Immature natural killer cell (primary cell): ENCODE data around the gene ITGAL. TPM values are rescaled to one million over a fixed set of nuclear protein-coding genes. Genes with fewer than 3 reads are reported as not detected.

Experiments used
- DNase-seq, 3 donors: peaks; one replicate each; pipeline ENCODE4 v3.0.0; 2022; ENCODE audit warnings: mixed read lengths in 1 of 3
- H3K27ac Mint-ChIP-seq, 6 donors: one replicate each; pipeline ENCODE4 v1.8.0; 2020; ENCODE audit warnings: mixed read lengths in 6 of 6, mild to moderate bottlenecking in 5 of 6, inconsistent platforms in 4 of 6, moderate library complexity in 3 of 6
- H3K27me3 Mint-ChIP-seq, 3 donors: one replicate each; pipeline ENCODE4 v1.8.0; 2020 to 2021; ENCODE audit warnings: low read depth in 3 of 3, mild to moderate bottlenecking in 3 of 3, mixed read lengths in 3 of 3, moderate library complexity in 3 of 3, inconsistent platforms in 1 of 3
- H3K36me3 Mint-ChIP-seq, 3 donors: one replicate each; pipeline ENCODE4 v1.8.0; 2020; ENCODE audit warnings: mixed read lengths in 3 of 3, inconsistent platforms in 2 of 3, mild to moderate bottlenecking in 2 of 3
- H3K4me1 Mint-ChIP-seq, 2 donors: one replicate each; pipeline ENCODE4 v1.8.0; 2020; ENCODE audit warnings: inconsistent platforms in 2 of 2, mild to moderate bottlenecking in 2 of 2, mixed read lengths in 2 of 2, moderate library complexity in 1 of 2
- H3K4me3 Mint-ChIP-seq, 5 donors: one replicate each; pipeline ENCODE4 v1.8.0; 2020; ENCODE audit warnings: mild to moderate bottlenecking in 5 of 5, mixed read lengths in 5 of 5, inconsistent platforms in 3 of 5, moderate library complexity in 3 of 5
- H3K9me3 Mint-ChIP-seq, 6 donors: one replicate each; pipeline ENCODE4 v1.8.0; 2020; ENCODE audit warnings: mild to moderate bottlenecking in 6 of 6, mixed read lengths in 6 of 6, inconsistent platforms in 4 of 6, moderate library complexity in 3 of 6
- polyA plus RNA-seq, 3 donors: library from polyadenylated mRNA; unstranded; fragments of 300-500 nt; fragmentation: Illumina TruSeq; gene quantifications; one replicate each; pipeline ENCODE4 v1.2.3, GENCODE V29; 2021

Gene ITGAL
- polyA plus RNA-seq, 3 donors from 2014 or later = 218 to 488 (median 238) TPM

DNA sequence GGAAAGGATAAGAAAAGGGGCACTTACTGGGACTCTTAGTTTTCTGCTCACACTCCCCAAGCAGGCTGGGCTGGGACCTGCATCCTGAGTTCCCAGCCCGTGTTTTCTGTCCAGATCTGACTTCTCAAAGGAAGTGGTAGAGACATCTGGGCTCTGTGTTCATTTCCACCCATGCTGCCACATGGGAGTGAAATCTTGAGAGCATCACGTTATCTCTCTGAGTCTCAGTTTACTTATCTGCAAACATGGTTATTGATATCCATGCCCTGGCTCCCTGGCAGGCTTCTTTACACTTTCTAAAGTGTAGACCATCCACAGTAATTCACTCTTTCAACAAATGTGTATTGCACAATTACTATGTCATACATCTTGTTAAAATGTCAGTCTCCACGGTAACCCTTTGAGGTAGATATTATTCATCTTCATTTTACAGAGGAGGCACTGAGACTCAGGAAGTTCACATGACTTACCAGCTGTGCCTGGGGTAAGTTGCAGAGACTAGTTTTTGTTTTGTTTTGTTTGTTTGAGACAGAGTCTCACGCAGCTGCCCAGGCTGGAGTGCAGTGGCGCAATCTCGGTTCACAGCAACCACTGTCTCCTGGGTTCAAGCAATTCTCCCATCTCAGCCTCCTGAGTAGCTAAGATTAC, 95.6 kb downstream of the ITGAL start:
- Mint-ChIP-seq H3K4me3 (peak overlapping the region; percentile 51 to 73 (median 73)), H3K36me3 (no peaks in the 10 kb centered on the region), H3K9me3 (no peaks in the 10 kb centered on the region), H3K27ac (peak overlapping the region; percentile 85 to 95 (median 92)), H3K4me1 (peaks cover 25 to 31% of the 10 kb centered on the region in 2 donors), H3K27me3 (peaks cover 0 to 21% (median 2%) of the 10 kb centered on the region in 3 donors)
- DNase-seq = peak; percentile 44 to 61 (median 51)

- peak overlapping the region in 1 of 5 donors; percentile 13 for H3K4me3 Mint-ChIP-seq
- no peaks in the 10 kb centered on the region for H3K36me3 Mint-ChIP-seq
- H3K27me3 Mint-ChIP-seq = peaks cover 0 to 18% (median 2%) of the 10 kb centered on the region in 3 donors
- no peaks in the 10 kb centered on the region for H3K9me3 Mint-ChIP-seq
- H3K27ac Mint-ChIP-seq = peak overlapping the region in 4 of 6 donors; percentile 64 to 79 (median 68)
- H3K4me1 Mint-ChIP-seq = peaks cover 29 to 35% of the 10 kb centered on the region in 2 donors
- no peak for DNase-seq
Observed at GRCh38 chr16:30569281-30569680, 96.7 kb downstream of the ITGAL start.

GRCh38 chr16:30569746-30570635, 97.4 kb downstream of the ITGAL start:
- peaks cover 0 to 20% (median 2%) of the 10 kb centered on the region in 3 donors for H3K27me3 Mint-ChIP-seq
- no peaks in the 10 kb centered on the region for H3K9me3 Mint-ChIP-seq
- DNase-seq = no peak
- H3K36me3 Mint-ChIP-seq = no peaks in the 10 kb centered on the region
- peak overlapping the region in 4 of 6 donors; percentile 43 to 98 (median 78) for H3K27ac Mint-ChIP-seq
- H3K4me3 Mint-ChIP-seq = peak overlapping the region in 3 of 5 donors; percentile 17 to 92 (median 78)
- H3K4me1 Mint-ChIP-seq = peaks cover 29 to 35% of the 10 kb centered on the region in 2 donors

DNA sequence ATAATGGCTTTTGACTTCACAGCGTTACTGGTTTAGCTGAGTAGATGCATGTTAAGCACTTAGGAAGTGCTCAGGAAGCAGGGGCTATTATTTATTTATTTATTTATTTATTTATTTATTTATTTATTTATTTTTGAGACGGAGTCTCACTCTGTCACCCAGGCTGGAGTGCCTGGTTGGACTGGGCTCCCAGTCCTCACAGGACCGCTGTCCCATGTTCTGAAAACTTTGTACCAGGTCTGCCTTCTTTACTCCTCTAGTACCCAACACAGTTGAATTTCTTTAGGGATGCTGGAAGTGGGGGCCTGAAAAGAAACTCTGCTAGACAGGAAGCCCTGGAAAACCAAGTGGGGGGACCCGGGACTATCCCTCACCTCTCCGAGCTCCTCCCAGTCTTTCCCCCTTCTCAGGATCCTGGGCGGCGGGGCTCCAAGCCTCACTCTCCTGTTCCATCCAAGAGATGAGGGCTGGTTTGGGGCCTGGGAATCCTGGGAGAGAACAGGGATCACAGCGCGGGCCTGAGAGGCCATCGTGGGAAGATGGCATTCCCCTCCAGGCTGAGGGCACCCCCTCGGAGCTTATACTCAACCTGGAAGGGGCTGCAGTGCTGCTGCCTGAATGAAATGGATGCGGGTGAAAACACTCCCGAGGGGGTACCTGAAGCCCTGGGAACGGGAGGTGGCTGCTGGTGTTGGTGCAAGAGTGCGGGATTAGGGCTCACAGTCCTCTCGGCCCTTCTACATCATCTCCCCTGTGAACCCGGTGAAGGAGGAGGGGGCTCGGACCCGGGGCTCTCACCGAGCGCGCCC, 98.3 kb downstream of the ITGAL start:
- DNase-seq = no peak
- peak overlapping the region; percentile 87 to 98 (median 90) for H3K27ac Mint-ChIP-seq
- H3K4me1 Mint-ChIP-seq = peaks cover 29 to 35% of the 10 kb centered on the region in 2 donors
- H3K27me3 Mint-ChIP-seq = peaks cover 0 to 20% (median 1%) of the 10 kb centered on the region in 3 donors
- H3K36me3 Mint-ChIP-seq = no peaks in the 10 kb centered on the region
- H3K9me3 Mint-ChIP-seq = no peaks in the 10 kb centered on the region
- peak overlapping the region; percentile 78 to 92 (median 90) for H3K4me3 Mint-ChIP-seq

DNA sequence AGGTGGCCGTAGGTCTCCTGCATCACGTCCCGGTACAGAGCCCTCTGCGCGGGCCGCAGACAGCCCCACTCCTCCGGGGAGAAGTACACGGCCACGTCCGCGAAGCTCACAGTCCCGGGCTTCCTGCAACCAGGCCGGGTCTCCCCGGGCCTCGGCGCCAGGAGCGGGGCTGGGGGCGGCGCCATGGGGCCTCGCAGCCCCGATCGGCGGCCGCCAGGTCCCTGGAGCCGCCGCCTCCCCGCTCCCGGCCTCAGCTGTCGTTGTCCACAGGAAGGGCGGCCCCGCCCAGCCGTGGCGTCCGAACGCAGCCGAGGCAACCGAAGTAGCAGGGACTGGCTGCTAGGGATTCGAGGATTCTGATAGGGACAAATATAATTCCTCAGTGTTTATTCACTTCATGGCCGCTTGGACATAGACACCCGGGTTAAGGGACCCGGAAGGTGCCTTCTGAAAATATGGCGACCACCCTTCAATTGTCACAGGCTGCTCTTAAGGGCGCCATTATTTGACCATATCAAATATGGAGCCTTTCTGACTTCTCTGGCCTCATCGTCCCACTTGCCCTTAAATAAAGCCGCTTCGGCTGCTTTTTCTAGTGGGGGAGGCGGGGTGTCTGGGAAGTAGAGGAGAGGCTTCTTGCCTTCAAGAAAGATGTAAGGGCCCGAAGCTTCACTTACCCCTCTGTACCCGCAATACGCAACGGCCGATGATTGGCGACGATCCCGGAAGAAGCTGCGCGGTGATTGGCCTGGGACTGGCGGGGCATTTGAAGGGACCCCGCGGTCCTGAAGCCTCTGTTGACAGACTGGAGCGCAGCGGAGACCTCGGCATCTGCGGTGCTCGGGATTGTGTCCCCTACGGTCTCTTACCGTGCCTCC, 99.1 kb downstream of the ITGAL start, which contains the start of gene ZNF688:
Gene ZNF688 (minus strand): TSS at position 270 of the 878 bp plus-strand sequence. CDS start 85 bp downstream, at position 185.
- Mint-ChIP-seq H3K27me3 (peaks cover 0 to 15% (median 0%) of the 10 kb centered on the region in 3 donors), H3K27ac (peak within 1 kb of the TSS; percentile 93 to 98 (median 96))

More for the DNA sequence above, 99.1 kb downstream of the ITGAL start, which contains the start of gene ZNF688:
- Mint-ChIP-seq H3K9me3 (no peaks in the 10 kb centered on the region), H3K4me1 (peaks cover 29 to 35% of the 10 kb centered on the region in 2 donors), H3K36me3 (no peaks in the 10 kb centered on the region), H3K4me3 (peak within 1 kb of the TSS; percentile 90 to 92 (median 91))
- peak; percentile 95 to 97 (median 95) for DNase-seq

Other genes starting within 250 kb of the ITGAL start
- under 1 TPM in 1 of 3 donors, not detected in 2; 0.43 TPM for gene NPIPB13, start 224.3 kb upstream of the ITGAL start, polyA plus RNA-seq
- 10 to 100 TPM; 39.9 to 54.3 (median 42.9) TPM for gene CD2BP2, start 117.4 kb upstream of the ITGAL start, polyA plus RNA-seq
- gene TBC1D10B, start 102.2 kb upstream of the ITGAL start, polyA plus RNA-seq = 10 to 100 TPM in 2 of 3 donors, 1 to 10 TPM in 1; 9.5 to 18.5 (median 10.1) TPM
- 10 to 100 TPM; 10.9 to 22.2 (median 18.7) TPM for gene MYL11, start 97.9 kb upstream of the ITGAL start, polyA plus RNA-seq
- 100 to 1,000 TPM; 155 to 213 (median 161) TPM for gene SEPTIN1, start 90.2 kb upstream of the ITGAL start, polyA plus RNA-seq
- gene ZNF48, start 77.3 kb upstream of the ITGAL start, polyA plus RNA-seq = 1 to 10 TPM; 4.2 to 9.3 (median 5.7) TPM
- 1 to 10 TPM in 2 of 3 donors, not detected in 1; 2.8 to 3.2 TPM for gene ZNF771, start 65.1 kb upstream of the ITGAL start, polyA plus RNA-seq
- 100 to 1,000 TPM in 1 of 3 donors, 10 to 100 TPM in 2; 64.5 to 101 (median 73.3) TPM for gene DCTPP1, start 42.7 kb upstream of the ITGAL start, polyA plus RNA-seq
- 10 to 100 TPM; 63.6 to 92.2 (median 80.3) TPM for gene SEPHS2, start 26.9 kb upstream of the ITGAL start, polyA plus RNA-seq
- gene ZNF768, start 53.8 kb downstream of the ITGAL start, polyA plus RNA-seq = 1 to 10 TPM in 2 of 3 donors, under 1 TPM in 1; 0.15 to 1.7 (median 1.3) TPM
- 10 to 100 TPM in 1 of 3 donors, 1 to 10 TPM in 2; 7.4 to 10.2 (median 8.3) TPM for gene ZNF747, start 62.1 kb downstream of the ITGAL start, polyA plus RNA-seq
- gene ZNF764, start 85.6 kb downstream of the ITGAL start, polyA plus RNA-seq = 1 to 10 TPM; 1.3 to 6.3 (median 2.3) TPM
- 10 to 100 TPM; 31.9 to 39.0 (median 33.6) TPM for gene ZNF688, start 99.0 kb downstream of the ITGAL start, polyA plus RNA-seq
- gene ZNF785, start 113.0 kb downstream of the ITGAL start, polyA plus RNA-seq = 1 to 10 TPM; 1.2 to 3.3 (median 1.9) TPM
- gene ZNF689, start 137.6 kb downstream of the ITGAL start, polyA plus RNA-seq = 10 to 100 TPM in 1 of 3 donors, 1 to 10 TPM in 2; 7.5 to 14.7 (median 8.4) TPM
- 10 to 100 TPM; 10.6 to 29.5 (median 12.9) TPM for gene PRR14, start 178.2 kb downstream of the ITGAL start, polyA plus RNA-seq
- 1 to 10 TPM in 2 of 3 donors, under 1 TPM in 1; 0.06 to 5.5 (median 1.9) TPM for gene FBRS, start 185.7 kb downstream of the ITGAL start, polyA plus RNA-seq
- gene SRCAP, start 226.4 kb downstream of the ITGAL start, polyA plus RNA-seq = 10 to 100 TPM in 1 of 3 donors, 1 to 10 TPM in 2; 1.9 to 38.9 (median 2.8) TPM